ENCODE results near the gene HFE.

DNA sequence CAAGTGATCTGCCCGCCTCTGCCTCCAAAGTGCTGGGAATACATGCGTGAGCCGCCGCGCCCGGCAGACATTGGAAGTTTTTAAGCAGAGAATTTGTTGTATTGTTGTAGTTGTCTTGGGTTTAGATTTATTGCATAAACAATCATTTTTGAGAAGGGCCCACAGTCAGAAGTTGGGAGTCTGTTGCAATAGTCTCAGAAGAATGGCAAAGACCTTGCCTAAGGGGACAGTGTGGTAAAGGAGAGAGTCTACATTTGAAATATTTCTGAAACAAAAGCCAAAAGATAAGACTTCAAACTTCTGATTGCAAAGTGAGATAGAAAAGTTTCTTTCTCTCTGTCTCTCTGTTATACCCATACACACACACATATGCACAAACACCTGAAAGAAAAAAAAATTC is 22.5 kb downstream of the HFE start:
- TF ChIP-seq POLR2AphosphoS5 (IDR thresholded peaks at IDR 0.05; ENCODE audit: borderline replicate concordance, low read depth, low read length) (no peak), EZH2 (IDR thresholded peaks at IDR 0.05) (no peak), FOXP2 (optimal IDR thresholded peaks at IDR 0.05; ENCODE audit: control extremely low read depth, extremely low read length, insufficient read depth) (no peak)
